ENCODE data around the gene PHACTR4. TPM values are rescaled to one million over a fixed set of nuclear protein-coding genes. Genes with fewer than 3 reads are reported as not detected.
"Not testable (repeated sequence)": the region's sequence is repeated elsewhere in the genome, so short reads cannot be mapped to it uniquely, and the experiment has no call there.

PHACTR4 gene
- total RNA-seq, 1 experiment from 2014 or later = 6.9 TPM

GRCh38 chr1:28359592-28360239, 9.8 kb upstream of the PHACTR4 start:
- no peaks in the 10 kb centered on the region for H3K9me3 ChIP-seq
- H3K4me3 ChIP-seq = no peak overlapping the region
- H3K36me3 ChIP-seq = no peaks in the 10 kb centered on the region
- DNase-seq = peak; percentile 61
- no peaks in the 10 kb centered on the region for H3K27me3 ChIP-seq

GRCh38 chr1:28364888-28365287, 4.7 kb upstream of the PHACTR4 start:
- Histone ChIP-seq H3K36me3 (no peaks in the 10 kb centered on the region), H3K27me3 (no peaks in the 10 kb centered on the region), H3K9me3 (no peaks in the 10 kb centered on the region), H3K4me3 (no peak overlapping the region)
- no peak for DNase-seq

DNA sequence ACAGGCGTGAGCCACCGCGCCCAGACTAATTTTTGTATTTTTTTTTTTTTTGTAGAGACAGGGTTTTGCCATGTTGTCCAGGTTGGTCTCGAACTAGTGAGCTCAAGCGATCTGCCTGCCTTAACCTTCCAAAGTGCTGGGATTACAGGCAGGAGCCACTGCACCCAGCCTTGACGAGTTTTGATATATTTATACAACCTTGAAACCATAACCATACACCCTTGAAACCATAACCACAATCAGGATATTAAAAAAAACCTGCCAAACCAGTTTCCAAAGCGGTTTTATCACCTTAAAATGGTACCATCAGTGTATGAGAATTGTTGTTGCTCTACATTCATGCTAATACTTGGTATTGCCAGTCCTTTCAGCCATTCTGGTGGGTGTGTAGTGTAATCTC, 3.7 kb upstream of the PHACTR4 start:
- no peaks in the 10 kb centered on the region for H3K27me3 ChIP-seq
- H3K4me3 ChIP-seq = no peak overlapping the region
- DNase-seq = no peak
- no peaks in the 10 kb centered on the region for H3K9me3 ChIP-seq
- no peaks in the 10 kb centered on the region for H3K36me3 ChIP-seq

GRCh38 chr1:28368608-28369007, 932 bp upstream of the PHACTR4 start:
- not testable (repeated sequence) for DNase-seq, H3K36me3 ChIP-seq, H3K9me3 ChIP-seq

DNA sequence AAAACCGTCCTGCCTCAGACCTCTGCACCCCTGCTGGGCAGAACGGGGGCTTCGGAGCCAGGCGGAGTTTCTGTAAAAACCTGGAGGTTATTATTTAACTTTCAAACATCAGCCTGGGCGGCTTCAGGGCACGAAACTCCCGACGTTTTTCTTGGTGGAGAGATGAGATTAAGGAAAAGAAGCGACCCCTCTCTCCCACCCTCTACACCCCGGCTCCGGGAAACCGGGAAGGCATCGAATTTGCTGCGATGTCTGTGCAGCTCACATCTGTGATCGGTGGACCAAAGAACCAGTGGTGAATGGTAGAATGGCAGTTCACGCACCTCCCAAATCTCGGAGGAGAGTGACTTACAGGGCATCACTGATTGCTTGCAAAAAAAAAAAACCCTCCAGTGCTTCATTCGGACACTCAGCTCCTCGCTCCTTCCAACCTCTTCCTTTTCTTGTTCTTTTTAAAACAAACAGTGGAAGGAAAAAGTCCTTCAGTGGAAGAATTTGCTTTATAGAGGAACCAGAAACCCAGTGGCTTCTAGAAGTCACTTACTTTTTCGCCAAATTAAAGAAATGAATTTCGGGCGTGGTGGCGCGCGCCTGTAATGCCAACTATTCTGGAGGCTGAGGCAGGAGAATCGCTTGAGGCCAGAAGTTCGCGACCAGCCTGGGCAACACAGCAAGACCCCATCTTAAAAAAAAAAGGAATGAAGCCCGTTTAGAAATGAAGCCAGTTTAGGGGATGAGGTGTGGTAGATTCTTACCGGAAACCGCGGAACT, 884 bp downstream of the PHACTR4 start:
- Histone ChIP-seq H3K4me3 (peak overlapping the region; percentile 76), H3K36me3 (peaks cover 6% of the 10 kb centered on the region; the same call in 1 of the 2 replicates), H3K9me3 (no peaks in the 10 kb centered on the region), H3K27me3 (no peaks in the 10 kb centered on the region)
- DNase-seq = peak; percentile 49

More at GRCh38 chr1:28368608-28369007, 932 bp upstream of the PHACTR4 start:
- H3K27me3 ChIP-seq, H3K4me3 ChIP-seq: not testable (repeated sequence)

DNA sequence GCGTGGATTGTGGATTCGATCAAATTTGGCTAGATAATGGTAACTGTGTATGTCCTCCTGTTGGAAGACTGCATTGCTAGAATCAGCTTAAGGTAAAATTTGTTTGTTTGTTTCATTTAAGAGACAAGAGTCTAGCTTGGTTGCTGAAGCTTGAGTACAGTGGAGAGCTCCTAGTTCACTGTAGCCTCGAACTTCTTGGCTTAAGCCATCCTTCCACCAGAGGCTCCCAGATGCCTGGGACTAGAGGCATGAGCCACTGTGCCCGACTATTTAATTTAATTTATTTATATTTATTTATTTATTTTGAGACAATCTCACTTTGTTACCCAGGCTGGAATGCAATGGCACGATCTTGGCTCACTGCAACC, 1.5 kb downstream of the PHACTR4 start:
- H3K27me3 ChIP-seq = no peaks in the 10 kb centered on the region
- DNase-seq = no peak
- H3K36me3 ChIP-seq = peaks cover 6% of the 10 kb centered on the region; the same call in 1 of the 2 replicates
- H3K4me3 ChIP-seq = peak overlapping the region; percentile 76
- H3K9me3 ChIP-seq = no peaks in the 10 kb centered on the region

DNA sequence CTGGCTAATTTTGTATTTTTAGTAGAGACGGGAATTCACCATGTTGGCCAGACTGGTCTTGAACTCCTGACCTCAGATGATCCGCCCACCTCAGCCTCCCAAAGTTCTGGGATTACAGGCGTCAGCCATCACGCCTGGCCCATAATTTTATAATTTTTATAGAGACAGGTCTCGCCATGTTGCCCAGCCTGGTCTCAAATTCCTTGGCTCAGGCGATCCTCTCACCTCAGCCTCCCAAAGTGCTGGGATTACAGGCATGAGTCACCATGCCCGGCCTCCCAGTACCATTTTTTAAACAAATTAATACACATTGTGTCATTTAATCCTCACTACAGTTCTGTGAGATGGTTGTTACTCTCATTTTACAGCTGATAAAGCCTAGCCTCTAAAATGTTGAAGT, 3.9 kb downstream of the PHACTR4 start:
- not testable (repeated sequence) for H3K27me3 ChIP-seq, H3K9me3 ChIP-seq, H3K36me3 ChIP-seq, H3K4me3 ChIP-seq
- peak; percentile 83 for DNase-seq

- H3K27me3 ChIP-seq = no peaks in the 10 kb centered on the region
- no peaks in the 10 kb centered on the region for H3K9me3 ChIP-seq
- H3K36me3 ChIP-seq = peaks cover 6% of the 10 kb centered on the region
- DNase-seq = no peak
- H3K4me3 ChIP-seq = no peak overlapping the region
Observed at GRCh38 chr1:28374297-28374696, 4.8 kb downstream of the PHACTR4 start.

GRCh38 chr1:28375598-28375997, 6.1 kb downstream of the PHACTR4 start:
- DNase-seq, H3K9me3 ChIP-seq, H3K4me3 ChIP-seq, H3K36me3 ChIP-seq, H3K27me3 ChIP-seq: not testable (repeated sequence)

GRCh38 chr1:28376195-28376594, 6.7 kb downstream of the PHACTR4 start:
- not testable (repeated sequence) for DNase-seq, H3K27me3 ChIP-seq, H3K36me3 ChIP-seq, H3K4me3 ChIP-seq, H3K9me3 ChIP-seq

DNA sequence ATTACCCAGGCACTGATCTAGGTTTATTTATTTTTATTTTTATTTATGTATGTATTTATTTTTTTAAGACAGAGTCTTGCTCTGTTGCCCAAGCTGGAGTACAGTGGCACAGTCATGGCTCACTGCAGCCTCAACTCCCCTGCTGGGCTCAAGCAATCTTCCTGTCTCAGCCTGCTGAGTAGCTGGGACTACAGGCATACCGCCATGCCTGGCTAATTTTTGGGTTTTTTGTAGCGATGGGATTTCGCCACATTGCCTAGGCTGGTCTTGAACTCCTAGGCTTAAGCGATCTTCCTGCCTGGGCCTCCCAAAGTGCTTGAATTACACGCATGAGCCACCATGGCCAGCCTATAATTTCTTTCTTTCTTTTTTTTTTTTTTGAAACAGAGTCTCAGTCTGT, 9.4 kb downstream of the PHACTR4 start:
- Histone ChIP-seq H3K9me3 (peaks cover 7% of the 10 kb centered on the region), H3K4me3 (no peak overlapping the region), H3K36me3 (peaks cover 4% of the 10 kb centered on the region), H3K27me3 (no peaks in the 10 kb centered on the region)
- no peak for DNase-seq

GRCh38 chr1:28380394-28380793, 10.9 kb downstream of the PHACTR4 start:
- DNase-seq = no peak
- peaks cover 5% of the 10 kb centered on the region for H3K36me3 ChIP-seq

DNA sequence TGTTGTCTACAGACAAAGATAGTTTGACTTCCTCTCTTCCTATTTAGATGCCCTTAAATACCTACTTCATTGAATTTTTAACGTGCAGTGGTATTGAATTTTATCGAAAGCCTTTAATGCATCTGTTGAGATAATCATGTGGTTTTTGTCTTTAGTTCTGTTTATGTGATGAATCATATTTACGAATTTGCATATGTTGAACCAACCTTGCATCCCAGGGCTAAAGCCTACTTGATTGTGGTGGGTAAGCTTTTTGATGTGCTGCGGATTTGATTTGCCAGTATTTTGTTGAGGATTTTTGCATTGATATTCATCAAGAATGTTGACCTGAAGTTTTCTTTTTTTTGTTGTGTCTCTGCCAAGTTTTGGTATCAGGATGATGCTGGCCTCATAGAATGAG, 14.2 kb downstream of the PHACTR4 start:
- not testable (repeated sequence) for H3K4me3 ChIP-seq, H3K36me3 ChIP-seq, H3K27me3 ChIP-seq, DNase-seq, H3K9me3 ChIP-seq

More at GRCh38 chr1:28380394-28380793, 10.9 kb downstream of the PHACTR4 start:
- peaks cover 9% of the 10 kb centered on the region for H3K9me3 ChIP-seq
- no peak overlapping the region for H3K4me3 ChIP-seq
- no peaks in the 10 kb centered on the region for H3K27me3 ChIP-seq

DNA sequence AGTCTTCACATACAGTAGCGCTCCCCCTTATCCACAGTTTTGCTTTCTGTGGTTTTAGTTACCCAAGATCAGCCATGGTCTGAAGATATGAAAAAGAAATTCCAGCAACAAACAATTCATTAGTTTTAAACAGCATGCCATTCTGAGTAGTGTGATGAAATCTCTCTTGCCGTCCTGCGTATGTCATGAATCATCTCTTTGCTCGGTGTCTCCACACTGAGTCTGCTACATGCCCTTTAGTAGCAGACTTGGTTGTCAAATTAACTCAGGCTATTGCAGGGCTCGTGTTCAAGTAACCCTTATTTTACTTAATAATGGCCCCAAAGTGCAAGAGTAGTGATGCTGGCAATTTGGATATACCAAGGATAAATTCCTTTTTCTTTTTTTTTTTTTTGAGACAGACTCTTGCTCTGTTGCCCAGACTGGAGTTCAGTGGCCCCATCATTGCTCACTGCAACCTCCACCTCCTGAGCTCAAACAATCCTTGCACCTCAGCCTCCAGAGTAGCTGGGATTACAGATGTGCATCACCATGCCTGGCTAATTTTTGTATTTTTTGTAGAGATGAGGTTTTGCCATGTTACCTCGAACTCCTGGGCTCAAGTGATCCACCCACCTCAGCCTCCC, 22.6 kb downstream of the PHACTR4 start:
- H3K4me3 ChIP-seq = no peak overlapping the region

DNA sequence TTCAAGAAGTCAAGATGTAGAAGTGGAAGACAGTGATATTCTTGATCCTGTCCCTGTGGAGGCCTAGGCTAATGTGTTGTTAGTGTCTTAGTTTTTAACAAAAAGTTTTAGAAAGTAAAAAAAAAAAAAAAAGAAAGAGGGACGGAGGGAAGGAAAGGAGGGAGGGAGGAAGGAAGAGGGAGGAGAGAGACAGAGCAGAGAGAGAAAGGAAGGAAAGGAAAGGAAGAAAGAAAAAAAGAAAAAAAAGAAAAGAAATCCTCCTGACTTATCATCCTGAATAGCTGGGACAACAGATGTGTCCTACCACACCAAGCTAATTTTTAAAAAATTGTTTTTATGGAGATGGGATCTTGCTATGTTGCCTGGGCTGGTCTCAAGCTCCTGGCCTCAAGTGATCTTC, 24.6 kb downstream of the PHACTR4 start:
- peaks cover 12% of the 10 kb centered on the region for H3K36me3 ChIP-seq
- H3K27me3 ChIP-seq = no peaks in the 10 kb centered on the region
- no peaks in the 10 kb centered on the region for H3K9me3 ChIP-seq
- no peak overlapping the region for H3K4me3 ChIP-seq
- no peak for DNase-seq

More for the DNA sequence above, 22.6 kb downstream of the PHACTR4 start:
- DNase-seq = peak; percentile 49
- Histone ChIP-seq H3K27me3 (no peaks in the 10 kb centered on the region), H3K36me3 (peaks cover 2% of the 10 kb centered on the region), H3K9me3 (no peaks in the 10 kb centered on the region)

GRCh38 chr1:28395181-28395580, 25.6 kb downstream of the PHACTR4 start:
- no peak for DNase-seq
- Histone ChIP-seq H3K27me3 (no peaks in the 10 kb centered on the region), H3K4me3 (no peak overlapping the region), H3K9me3 (no peaks in the 10 kb centered on the region), H3K36me3 (peaks cover 12% of the 10 kb centered on the region)

DNA sequence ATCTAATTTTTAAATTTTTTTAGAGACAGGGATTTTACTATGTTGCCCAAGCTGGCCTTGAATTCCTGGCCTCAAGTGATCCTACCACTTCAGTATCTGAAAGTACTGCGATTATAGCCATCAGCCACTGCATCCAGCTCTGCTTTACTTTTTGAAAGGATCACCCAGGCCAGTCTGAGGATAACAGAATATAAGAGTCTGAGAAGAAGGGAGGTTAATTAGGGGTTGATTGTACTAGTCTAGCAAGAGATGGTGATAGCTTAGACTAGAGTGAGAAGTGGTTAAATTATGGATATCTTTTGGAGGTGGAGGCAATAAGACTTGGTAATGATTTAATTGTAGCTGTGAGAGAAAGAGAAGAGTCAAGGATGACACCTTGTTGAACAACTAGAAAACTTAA, 32.2 kb downstream of the PHACTR4 start:
- Histone ChIP-seq H3K36me3 (peaks cover 12% of the 10 kb centered on the region), H3K9me3 (no peaks in the 10 kb centered on the region), H3K4me3 (no peak overlapping the region), H3K27me3 (no peaks in the 10 kb centered on the region)
- DNase-seq = no peak

DNA sequence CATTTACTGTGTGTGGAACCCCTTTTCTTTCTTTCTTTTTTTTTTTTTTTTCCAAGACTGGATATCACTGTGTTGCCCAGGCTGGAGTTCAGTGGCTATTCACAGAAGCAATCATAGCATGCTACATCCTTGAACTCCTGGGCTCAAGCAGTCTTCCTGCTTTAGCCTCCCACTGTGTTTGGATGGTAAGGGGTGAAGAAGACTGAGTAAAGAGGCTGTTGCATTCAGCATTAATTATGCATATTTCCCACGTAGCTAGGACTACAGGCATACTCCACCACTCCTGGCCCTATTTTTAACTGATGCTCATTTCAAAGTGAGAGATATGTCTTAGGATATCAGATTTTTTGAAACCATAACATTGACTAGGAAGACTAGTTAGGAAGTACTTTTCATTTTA, 39.5 kb downstream of the PHACTR4 start:
- H3K27me3 ChIP-seq = no peaks in the 10 kb centered on the region
- no peak overlapping the region for H3K4me3 ChIP-seq
- peaks cover 8% of the 10 kb centered on the region for H3K36me3 ChIP-seq
- no peak for DNase-seq
- H3K9me3 ChIP-seq = no peaks in the 10 kb centered on the region

Data from MG63 (cell line).